ENCODE data around the gene NEU1. TPM values are rescaled to one million over a fixed set of nuclear protein-coding genes. Genes with fewer than 3 reads are reported as not detected.
A peak's percentile ranks its signal among the peaks of the same experiment; 100 is the strongest.
"Not testable (repeated sequence)": the region's sequence is repeated elsewhere in the genome, so short reads cannot be mapped to it uniquely, and the experiment has no call there.

NEU1 gene
- 15.0 TPM for polyA plus RNA-seq (ENCODE audit: insufficient read length)

- peak; percentile 99 for DNase-seq (ENCODE audit: low read depth)
Observed at GRCh38 chr6:31862344-31863235, at the start of gene NEU1. Gene NEU1 (minus strand): TSS chr6:31862821. CDS start chr6:31862776, 45 bp downstream.

GRCh38 chr6:31911826-31912585 is 49.4 kb upstream of the NEU1 start:
- DNase-seq (ENCODE audit: low read depth), result no peak

GRCh38 chr6:31909298-31909697 is 46.7 kb upstream of the NEU1 start:
- not testable (repeated sequence) for DNase-seq (ENCODE audit: low read depth)

GRCh38 chr6:31908791-31909190 is 46.2 kb upstream of the NEU1 start:
- no peak for DNase-seq (ENCODE audit: low read depth)

- not testable (repeated sequence) for DNase-seq (ENCODE audit: low read depth)
Observed at GRCh38 chr6:31908255-31908654, 45.6 kb upstream of the NEU1 start.

- DNase-seq (ENCODE audit: low read depth), result no peak
Observed at GRCh38 chr6:31907158-31907813, 44.7 kb upstream of the NEU1 start.

- not testable (repeated sequence) for DNase-seq (ENCODE audit: low read depth)
Observed at GRCh38 chr6:31906727-31907126, 44.1 kb upstream of the NEU1 start.

- DNase-seq (ENCODE audit: low read depth), result no peak
Observed at GRCh38 chr6:31906122-31906521, 43.5 kb upstream of the NEU1 start.

DNA sequence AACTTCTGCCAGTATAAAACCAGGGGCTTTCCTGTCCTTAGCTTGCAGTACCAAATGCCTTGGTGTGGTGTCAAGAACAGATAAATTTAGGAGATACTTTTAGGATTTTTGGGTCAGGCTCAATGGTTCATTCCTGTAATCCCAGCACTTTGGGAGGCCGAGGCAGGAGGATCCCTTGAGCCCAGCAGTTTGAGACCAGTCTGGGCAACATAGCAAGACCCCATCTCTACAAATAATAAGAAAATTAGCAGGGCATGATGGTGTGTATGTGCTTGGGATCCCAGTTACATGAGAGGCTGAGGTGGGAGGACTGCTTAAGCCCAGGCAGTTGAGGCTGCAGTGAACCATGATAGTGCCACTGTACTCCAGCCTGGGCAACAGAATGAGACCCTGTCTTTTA is 42.4 kb upstream of the NEU1 start:
- no peak for DNase-seq (ENCODE audit: low read depth)

DNA sequence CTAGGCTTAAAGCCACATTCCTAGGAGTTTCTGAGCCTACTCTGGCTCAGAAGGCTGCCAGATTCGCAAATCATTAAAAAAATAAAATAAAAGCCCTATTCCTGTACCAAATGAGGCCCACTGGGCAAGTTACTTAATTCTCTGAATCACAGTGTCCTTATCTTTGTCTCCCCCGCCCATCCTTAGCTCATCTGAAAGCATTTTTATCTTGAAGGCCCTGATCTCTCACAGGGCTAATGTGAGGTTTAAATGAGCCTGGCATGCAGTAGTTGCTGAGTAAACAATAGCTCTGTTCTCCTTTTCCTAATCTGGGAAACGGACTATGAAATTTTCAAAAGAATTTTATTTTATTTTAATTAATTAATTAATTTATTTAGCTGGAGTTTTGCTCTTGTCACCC is 41.3 kb upstream of the NEU1 start:
- DNase-seq (ENCODE audit: low read depth), result no peak

DNA sequence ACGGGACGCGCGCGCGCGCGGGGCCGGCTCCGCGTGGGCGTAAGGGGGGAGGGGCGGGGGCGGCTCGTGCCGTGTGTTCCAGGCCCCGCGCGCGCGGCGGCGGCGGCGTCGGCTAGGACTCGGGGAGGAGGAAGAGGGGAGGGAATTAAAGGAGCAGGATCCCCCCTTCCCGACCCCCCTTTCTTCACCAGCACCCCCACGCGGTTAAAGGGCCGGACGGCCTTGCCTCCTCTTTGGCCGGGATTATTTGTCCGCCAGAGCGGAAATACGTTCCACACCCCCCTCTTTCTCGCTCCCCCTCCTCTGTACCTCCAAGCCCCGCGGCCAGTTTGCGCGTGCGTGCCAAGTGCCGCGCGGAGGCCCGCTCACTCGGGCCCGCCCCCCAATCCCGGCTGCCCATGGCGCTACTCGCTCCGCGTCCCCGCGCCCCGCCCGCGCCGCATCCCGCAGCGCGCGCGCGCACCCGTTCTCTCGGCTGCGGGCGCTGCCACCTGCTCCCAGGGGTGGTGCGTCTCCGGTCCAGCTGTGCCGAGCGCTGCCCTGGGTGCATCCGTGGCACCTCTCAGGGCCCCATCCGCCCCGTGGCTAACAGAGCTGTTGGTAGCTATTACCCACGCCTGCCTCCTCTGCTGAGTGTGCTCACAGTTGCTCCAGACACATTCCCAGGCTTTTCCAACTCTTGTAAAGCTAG is 39.5 kb upstream of the NEU1 start, which contains the start of gene ZBTB12:
ZBTB12 (minus strand) TSS at position 134 of the 691 bp plus-strand sequence. CDS start 781 bp downstream, outside the sequence.
- peak; percentile 94 for DNase-seq (ENCODE audit: low read depth)

GRCh38 chr6:31901415-31901952 is 38.9 kb upstream of the NEU1 start:
- DNase-seq (ENCODE audit: low read depth), result no peak

- no peak for DNase-seq (ENCODE audit: low read depth)
Observed at GRCh38 chr6:31900917-31901414, 38.3 kb upstream of the NEU1 start.

DNA sequence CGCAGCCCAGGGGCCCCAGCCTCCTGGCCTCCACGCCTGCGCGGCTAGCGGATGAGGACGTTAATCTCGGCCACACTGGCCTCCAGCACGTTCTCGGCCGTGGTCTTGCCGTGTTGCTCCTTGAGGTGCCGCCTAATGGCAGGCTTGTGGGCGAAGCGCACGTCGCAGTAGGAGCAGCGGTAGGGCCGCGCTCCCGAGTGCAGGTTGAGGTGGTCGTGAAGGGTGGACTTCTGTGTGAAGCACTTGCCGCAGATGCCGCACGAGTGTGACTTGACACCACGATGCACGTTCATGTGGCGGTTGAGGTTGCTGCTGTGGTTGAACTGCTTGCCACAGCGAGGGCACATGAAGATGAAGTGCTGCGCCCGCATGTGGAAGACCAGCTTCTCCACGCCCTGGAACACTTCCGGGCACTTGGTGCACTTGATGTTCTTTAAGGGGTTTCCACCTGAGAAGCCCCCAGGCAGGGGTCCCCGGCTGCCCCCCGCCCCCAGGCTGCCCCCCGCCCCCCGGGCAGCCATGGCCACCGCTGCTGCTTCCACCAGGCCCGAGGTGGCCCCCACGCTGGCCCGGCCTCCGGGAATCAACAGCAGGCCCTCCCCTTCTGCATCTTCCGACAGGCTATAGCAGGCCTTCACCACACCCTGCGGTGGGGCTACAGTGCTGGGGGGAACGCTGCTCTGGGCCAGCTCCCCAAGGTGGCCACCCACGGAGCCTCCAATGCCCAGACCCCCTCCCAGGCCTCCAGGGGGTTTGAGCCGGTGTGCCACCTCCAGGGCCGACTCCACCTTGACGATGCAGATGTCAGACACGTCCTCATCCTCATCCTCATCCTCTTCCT is 37.5 kb upstream of the NEU1 start:
- DNase-seq (ENCODE audit: low read depth), result no peak

GRCh38 chr6:31899215-31899614 is 36.6 kb upstream of the NEU1 start:
- DNase-seq (ENCODE audit: low read depth), result no peak

DNA sequence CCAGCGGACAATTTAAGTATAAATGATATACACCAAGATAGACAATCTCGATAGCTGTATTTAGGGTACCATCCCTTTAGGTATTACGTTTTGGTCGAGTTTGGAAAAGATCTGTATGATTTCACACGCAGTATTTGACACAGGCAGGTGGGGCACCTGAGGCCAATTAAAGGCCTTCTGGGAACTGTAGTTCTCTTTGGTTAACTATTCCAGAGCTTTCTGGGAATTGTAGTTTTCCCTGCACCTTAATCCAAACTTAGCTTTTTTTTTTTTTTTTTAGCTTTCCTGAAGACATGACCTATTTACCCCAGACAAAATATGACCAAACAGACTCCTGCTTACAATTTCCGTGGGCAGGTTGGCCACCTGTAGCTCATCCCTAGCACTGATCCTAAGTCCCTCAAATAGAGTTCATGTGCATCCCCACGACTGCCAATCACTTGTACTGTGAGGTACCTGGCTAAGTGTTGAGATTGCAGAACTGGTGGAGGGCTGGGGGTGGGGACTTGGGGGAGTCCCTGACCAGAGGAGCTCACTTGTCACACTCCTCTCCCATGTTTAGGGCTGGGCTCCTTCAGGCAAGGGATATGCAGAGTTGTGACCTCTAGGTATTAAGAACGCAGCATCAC is 35.9 kb upstream of the NEU1 start:
- DNase-seq (ENCODE audit: low read depth), result no peak

DNA sequence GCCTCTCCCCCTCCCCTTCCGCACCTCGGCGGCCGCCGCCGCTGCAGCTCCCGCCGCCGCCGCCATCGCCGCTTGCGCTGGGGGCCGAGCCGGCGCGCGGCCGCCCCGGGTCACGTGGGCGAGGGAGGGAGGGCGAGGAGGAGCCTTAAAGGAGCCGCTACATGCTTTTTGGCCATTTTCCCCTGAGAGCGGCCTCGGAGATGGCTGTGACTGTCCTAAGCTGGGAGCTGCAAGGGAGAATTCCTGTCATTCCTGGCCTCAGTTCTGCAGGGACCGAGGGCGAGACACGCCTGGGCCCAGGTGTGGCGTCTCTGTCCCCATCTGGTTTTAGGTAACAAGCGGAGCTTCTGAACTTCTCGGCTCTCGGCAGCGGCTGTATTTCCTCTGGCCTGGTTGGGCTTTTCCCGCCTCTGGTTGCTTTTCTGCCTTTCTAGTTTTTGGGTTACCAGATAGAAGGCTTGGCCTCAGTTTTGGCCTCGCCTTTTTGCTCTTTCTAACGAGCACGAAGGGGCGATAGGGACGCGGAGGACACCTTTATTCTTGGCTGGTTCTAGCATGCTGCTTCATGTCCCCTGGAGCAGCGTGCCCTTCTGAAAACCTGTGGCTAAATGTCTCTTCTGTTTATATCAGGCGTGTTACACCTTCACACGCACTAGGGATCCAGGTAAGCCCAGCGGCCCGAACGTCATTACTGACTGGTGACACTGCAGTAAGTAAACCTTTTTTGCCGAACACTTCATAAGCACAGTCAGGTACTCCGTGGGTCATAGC is 35.2 kb upstream of the NEU1 start, which contains the start of gene EHMT2:
EHMT2 (minus strand) TSS at position 87 of the 771 bp plus-strand sequence; CDS start at position 66, 21 bp downstream.
- peak; percentile 49 for DNase-seq (ENCODE audit: low read depth)

GRCh38 chr6:31896856-31897611 is 34.4 kb upstream of the NEU1 start:
- no peak for DNase-seq (ENCODE audit: low read depth)
